ENCODE data around the gene EIPR1.

The EIPR1 gene

GRCh38 chr2:3399829-3400228 lies 22.2 kb upstream of the EIPR1 start:
- H3K4me3 ChIP-seq (ENCODE audit: low read depth in 1 of 2, low read length in 1 of 2): no peak overlapping the region
- no peak for TF ChIP-seq CTCF (IDR thresholded peaks at IDR 0.05)
- no peaks in the 10 kb centered on the region for H3K4me1 ChIP-seq (ENCODE audit: control insufficient read depth in 1 of 2, insufficient read depth in 1 of 2, low read depth in 1 of 2, low read length in 1 of 2)
- no peaks in the 10 kb centered on the region for H3K9me3 ChIP-seq
- no peak overlapping the region for H3K27ac ChIP-seq
- H3K36me3 ChIP-seq: peaks cover 41% of the 10 kb centered on the region
- no peaks in the 10 kb centered on the region for H3K27me3 ChIP-seq

- Histone ChIP-seq H3K27ac (no peak overlapping the region), H3K4me3 (ENCODE audit: low read depth in 1 of 2, low read length in 1 of 2) (no peak overlapping the region), H3K27me3 (no peaks in the 10 kb centered on the region), H3K4me1 (ENCODE audit: control insufficient read depth in 1 of 2, insufficient read depth in 1 of 2, low read depth in 1 of 2, low read length in 1 of 2) (no peaks in the 10 kb centered on the region), H3K9me3 (no peaks in the 10 kb centered on the region), H3K36me3 (peaks cover 41% of the 10 kb centered on the region)
- no peak for TF ChIP-seq CTCF (IDR thresholded peaks at IDR 0.05)
Measured at GRCh38 chr2:3399381-3399780, 21.8 kb upstream of the EIPR1 start.

GRCh38 chr2:3398857-3399256 lies 21.2 kb upstream of the EIPR1 start:
- no peaks in the 10 kb centered on the region for H3K9me3 ChIP-seq
- H3K36me3 ChIP-seq: peaks cover 41% of the 10 kb centered on the region
- no peaks in the 10 kb centered on the region for H3K27me3 ChIP-seq
- no peak overlapping the region for H3K4me3 ChIP-seq (ENCODE audit: low read depth in 1 of 2, low read length in 1 of 2)
- no peak for TF ChIP-seq CTCF (IDR thresholded peaks at IDR 0.05)
- H3K27ac ChIP-seq: no peak overlapping the region
- no peaks in the 10 kb centered on the region for H3K4me1 ChIP-seq (ENCODE audit: control insufficient read depth in 1 of 2, insufficient read depth in 1 of 2, low read depth in 1 of 2, low read length in 1 of 2)

- Histone ChIP-seq H3K4me1 (ENCODE audit: control insufficient read depth in 1 of 2, insufficient read depth in 1 of 2, low read depth in 1 of 2, low read length in 1 of 2) (no peaks in the 10 kb centered on the region), H3K9me3 (no peaks in the 10 kb centered on the region), H3K4me3 (ENCODE audit: low read depth in 1 of 2, low read length in 1 of 2) (no peak overlapping the region), H3K27me3 (no peaks in the 10 kb centered on the region), H3K36me3 (peaks cover 38% of the 10 kb centered on the region), H3K27ac (no peak overlapping the region)
- no peak for TF ChIP-seq CTCF (IDR thresholded peaks at IDR 0.05)
Measured at GRCh38 chr2:3396920-3397559, 19.4 kb upstream of the EIPR1 start.

GRCh38 chr2:3392216-3392615 lies 14.6 kb upstream of the EIPR1 start:
- Histone ChIP-seq H3K4me3 (ENCODE audit: low read depth in 1 of 2, low read length in 1 of 2) (no peak overlapping the region), H3K27me3 (no peaks in the 10 kb centered on the region), H3K9me3 (no peaks in the 10 kb centered on the region), H3K27ac (no peak overlapping the region), H3K4me1 (ENCODE audit: control insufficient read depth in 1 of 2, insufficient read depth in 1 of 2, low read depth in 1 of 2, low read length in 1 of 2) (no peaks in the 10 kb centered on the region), H3K36me3 (peaks cover 51% of the 10 kb centered on the region)
- TF ChIP-seq CTCF (IDR thresholded peaks at IDR 0.05): no peak
